ENCODE data around the gene NECTIN4. TPM values are rescaled to one million over a fixed set of nuclear protein-coding genes. Genes with fewer than 3 reads are reported as not detected.

The NECTIN4 gene
- total RNA-seq, 1 donor from 2014 or later, result not detected

- no peak for TF ChIP-seq CTCF (IDR thresholded peaks at IDR 0.05)
- Histone ChIP-seq H3K9me3 (no peaks in the 10 kb centered on the region), H3K27me3 (no peaks in the 10 kb centered on the region), H3K27ac (peak overlapping the region in 1 of 2 donors; percentile 24), H3K36me3 (peaks cover 2% of the 10 kb centered on the region in 2 donors), H3K4me1 (peaks cover 6 to 13% of the 10 kb centered on the region in 2 donors), H3K4me3 (no peak overlapping the region)
- no peak for DNase-seq (ENCODE audit: low spot score in 2 of 2)
- intact Hi-C loops (cut with DNase I), result loop anchor here (5.0 to 10.0 kb wide), 4 partner anchors 70 to 347 kb away; partner anchors contain the start of genes NDUFS2, NIT1, PFDN2 and PPOX
These were observed 41.6 kb downstream of the NECTIN4 start for GRCh38 chr1:161047436-161048420.

- no peak for TF ChIP-seq CTCF (IDR thresholded peaks at IDR 0.05)
- no peaks in the 10 kb centered on the region for H3K9me3 ChIP-seq
- intact Hi-C loops (cut with DNase I), result loop anchor here (1.0 to 10.0 kb wide), 5 partner anchors 51 to 348 kb away; partner anchors contain the start of genes NDUFS2, NIT1, PFDN2 and PPOX
- peaks cover 12% of the 10 kb centered on the region in 2 donors for H3K36me3 ChIP-seq
- DNase-seq (ENCODE audit: low spot score in 2 of 2), result no peak
- H3K4me3 ChIP-seq, result peak overlapping the region; percentile 63 to 95
- peaks cover 6 to 13% of the 10 kb centered on the region in 2 donors for H3K4me1 ChIP-seq
- peak overlapping the region; percentile 93 to 96 for H3K27ac ChIP-seq
- H3K27me3 ChIP-seq, result no peaks in the 10 kb centered on the region
These were observed 42.6 kb downstream of the NECTIN4 start for GRCh38 chr1:161046605-161047228.

GRCh38 chr1:161045736-161046604 lies 43.4 kb downstream of the NECTIN4 start, which contains the start of gene USF1:
USF1 (minus strand) TSS chr1:161045977; CDS start chr1:161043275, 2,702 bp downstream.
- H3K4me1 ChIP-seq, result peaks cover 6 to 13% of the 10 kb centered on the region in 2 donors
- peaks cover 20% of the 10 kb centered on the region in 2 donors for H3K36me3 ChIP-seq
- H3K27ac ChIP-seq, result peak within 1 kb of the TSS; percentile 93 to 96
- H3K27me3 ChIP-seq, result no peaks in the 10 kb centered on the region
- H3K4me3 ChIP-seq, result peak within 1 kb of the TSS; percentile 63 to 95
- DNase-seq (ENCODE audit: low spot score in 2 of 2), result peak; percentile 79 to 97
- no peaks in the 10 kb centered on the region for H3K9me3 ChIP-seq
- no peak for TF ChIP-seq CTCF (IDR thresholded peaks at IDR 0.05)
- intact Hi-C loops (cut with DNase I), result loop anchor here (1.0 to 10.0 kb wide), 5 partner anchors 51 to 349 kb away; partner anchors contain the start of genes NDUFS2, NIT1, PFDN2 and PPOX

- no peaks in the 10 kb centered on the region for H3K9me3 ChIP-seq
- intact Hi-C loops (cut with DNase I), result loop anchor here (5.0 to 10.0 kb wide), 4 partner anchors 72 to 350 kb away; partner anchors contain the start of genes NDUFS2, NIT1, PFDN2 and PPOX
- DNase-seq (ENCODE audit: low spot score in 2 of 2), result peak in 1 of 2 donors; percentile 85
- H3K4me1 ChIP-seq, result peaks cover 6 to 13% of the 10 kb centered on the region in 2 donors
- peak overlapping the region; percentile 93 to 96 for H3K27ac ChIP-seq
- TF ChIP-seq CTCF (IDR thresholded peaks at IDR 0.05), result no peak
- H3K4me3 ChIP-seq, result peak overlapping the region; percentile 63 to 95
- peaks cover 28% of the 10 kb centered on the region in 2 donors for H3K36me3 ChIP-seq
- H3K27me3 ChIP-seq, result no peaks in the 10 kb centered on the region
These were observed 44.2 kb downstream of the NECTIN4 start for GRCh38 chr1:161044908-161045735.
